Neural cell (in vitro differentiated cells): ENCODE results near the gene KRT14. TPM values are rescaled to one million over a fixed set of nuclear protein-coding genes. Genes with fewer than 3 reads are reported as not detected.

Experiments used
- H2AFZ ChIP-seq: fragments of 200-600, 300-800 bp; sonication (generic), shearing (Covaris generic); 2 replicates; pipeline ENCODE4 v1.6.0; 2014; ENCODE audit warnings: low read depth, mild to moderate bottlenecking, antibody characterized with exemption, low read length, moderate library complexity
- H3F3A ChIP-seq: fragments of 200-600 bp; shearing (Covaris generic); 2 replicates; pipeline ENCODE4 v1.6.1; 2016; ENCODE audit warnings: mild to moderate bottlenecking, moderate library complexity, mixed read lengths, antibody characterized with exemption, low read length; ENCODE audit not compliant: insufficient read depth, poor library complexity, severe bottlenecking
- H3K27ac ChIP-seq: fragments of 200-600, 300-800 bp; sonication (generic), shearing (Covaris generic); 2 replicates; pipeline ENCODE4 v1.5.1; 2014; ENCODE audit warnings: mild to moderate bottlenecking, low read length, moderate library complexity
- H3K27me3 ChIP-seq: fragments of 300-800, 200-600 bp; sonication (generic), shearing (Covaris generic); 2 replicates; pipeline ENCODE4 v1.6.0; 2014; ENCODE audit warnings: mild to moderate bottlenecking, low read depth, low read length, moderate library complexity; ENCODE audit not compliant: insufficient read depth
- H3K36me3 ChIP-seq: fragments of 300-800, 200-600 bp; sonication (generic), shearing (Covaris generic); 2 replicates; pipeline ENCODE4 v1.5.1; 2014; ENCODE audit warnings: mild to moderate bottlenecking, antibody characterized with exemption, low read length, moderate library complexity; ENCODE audit not compliant: insufficient read depth
- H3K4me2 ChIP-seq: fragments of 300-800, 200-600 bp; sonication (generic), shearing (Covaris generic); 2 replicates; pipeline ENCODE4 v1.6.0; 2014; ENCODE audit warnings: mild to moderate bottlenecking, low read length
- H3K4me3 ChIP-seq: fragments of 300-800, 200-600 bp; sonication (generic), shearing (Covaris generic); 2 replicates; pipeline ENCODE4 v1.5.1; 2014; ENCODE audit warnings: mild to moderate bottlenecking, low read length, moderate library complexity
- H3K79me2 ChIP-seq: fragments of 200-600 bp; shearing (Covaris generic); replicated peaks from 2 replicates; pipeline ENCODE4 v1.6.0; 2014; ENCODE audit warnings: mild to moderate bottlenecking, low read length, moderate library complexity; ENCODE audit not compliant: insufficient read depth
- H3K9ac ChIP-seq: fragments of 300-800, 200-600 bp; sonication (generic), shearing (Covaris generic); 2 replicates; pipeline ENCODE4 v1.6.1; 2016; ENCODE audit warnings: mild to moderate bottlenecking, low read length, mixed read lengths
- H3K9me2 ChIP-seq: fragments of 200-600 bp; shearing (Covaris generic); 2 replicates; pipeline ENCODE4 v1.6.1; 2016; ENCODE audit warnings: mild to moderate bottlenecking, low read length, mixed read lengths; ENCODE audit not compliant: insufficient read depth
- H3K9me3 ChIP-seq: fragments of 200-600, 300-800 bp; sonication (generic), shearing (Covaris generic); 2 replicates; pipeline ENCODE4 v1.6.1; 2016; ENCODE audit warnings: mild to moderate bottlenecking, mixed run types, low read length, moderate library complexity, mixed read lengths
- H4K20me1 ChIP-seq: fragments of 200-600 bp; shearing (Covaris generic); 2 replicates; pipeline ENCODE4 v1.6.1; 2016; ENCODE audit warnings: mild to moderate bottlenecking, mixed run types; ENCODE audit not compliant: insufficient read depth
- CTCF ChIP-seq: fragments of 450-650 bp; IDR thresholded peaks from 2 replicates; pipeline ENCODE4 v1.5.1; 2014; ENCODE audit warnings: antibody characterized with exemption, mild to moderate bottlenecking, moderate library complexity; ENCODE audit not compliant: poor library complexity, severe bottlenecking
- EP300 ChIP-seq: fragments of 450-650 bp; conservative IDR thresholded peaks from 2 replicates; pipeline ENCODE4 v1.6.1; 2014; ENCODE audit warnings: antibody characterized with exemption, mild to moderate bottlenecking, moderate library complexity; ENCODE audit not compliant: poor library complexity, severe bottlenecking
- EZH2 ChIP-seq: fragments of 200-600, 300-800 bp; shearing (Covaris generic), sonication (generic); IDR thresholded peaks from 2 replicates; pipeline ENCODE4 v1.6.1; 2014; ENCODE audit warnings: antibody characterized with exemption, low read length, borderline replicate concordance, mild to moderate bottlenecking; ENCODE audit not compliant: insufficient read depth, poor library complexity, severe bottlenecking
- MXI1 ChIP-seq: fragments of 450-650 bp; conservative IDR thresholded peaks from 2 replicates; pipeline ENCODE4 v1.6.1; 2014; ENCODE audit warnings: antibody characterized with exemption, mild to moderate bottlenecking; ENCODE audit not compliant: poor library complexity, severe bottlenecking
- POLR2AphosphoS5 ChIP-seq: IDR thresholded peaks from 2 replicates; pipeline ENCODE4 v1.6.1; 2012
- RAD21 ChIP-seq: fragments of 450-650 bp; conservative IDR thresholded peaks from 2 replicates; pipeline ENCODE4 v1.6.1; 2014; ENCODE audit warnings: antibody characterized with exemption, mild to moderate bottlenecking, moderate library complexity
- REST ChIP-seq: IDR thresholded peaks from 2 replicates; pipeline ENCODE4 v1.6.1; 2012; ENCODE audit warnings: borderline replicate concordance
- SMC3 ChIP-seq: fragments of 450-650 bp; conservative IDR thresholded peaks from 2 replicates; pipeline ENCODE4 v1.6.1; 2014; ENCODE audit warnings: antibody characterized with exemption, mild to moderate bottlenecking, moderate library complexity; ENCODE audit not compliant: poor library complexity
- polyA plus RNA-seq: library from polyadenylated mRNA; depleted of rRNA; stranded (reverse); fragments of >200 nt; gene quantifications from 2 replicates; pipeline ENCODE4 v1.2.3, GENCODE V29; 2014

The KRT14 gene
- polyA plus RNA-seq, 1 donor from 2014 or later, result not detected

DNA sequence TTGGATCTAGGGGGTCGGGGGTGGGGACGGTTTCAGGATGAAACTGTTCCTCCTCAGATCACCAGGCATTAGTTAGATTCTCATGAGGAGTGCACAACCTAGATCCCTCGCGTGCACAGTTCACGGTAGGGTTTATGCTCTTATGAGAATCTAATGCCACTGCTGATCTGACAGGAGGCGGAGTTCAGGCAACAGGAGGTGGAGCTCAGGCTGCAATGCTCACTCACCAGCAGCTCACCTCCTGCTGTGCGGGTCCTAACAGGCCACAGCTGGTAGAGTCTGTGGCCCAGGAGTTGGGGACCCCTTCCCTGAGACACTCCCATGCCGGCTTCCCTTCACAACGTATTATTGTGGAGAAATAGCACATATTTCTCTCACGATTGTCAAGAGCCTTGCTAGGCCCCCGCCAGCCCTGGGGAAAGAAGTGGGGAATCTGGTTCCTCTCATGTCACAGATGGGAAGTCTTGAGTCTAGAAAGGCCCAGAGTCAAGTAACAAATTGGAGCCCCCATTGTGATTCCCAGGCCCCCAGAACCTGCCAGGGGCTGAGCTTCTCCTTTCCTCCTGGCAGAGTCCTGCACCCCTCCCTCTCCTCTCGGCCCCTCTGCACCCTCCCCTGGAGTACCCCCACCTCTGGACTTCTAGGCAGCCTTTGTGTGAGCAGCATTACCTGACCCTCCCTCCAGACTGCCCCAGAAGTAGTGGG, 6.1 kb upstream of the KRT14 start:
- TF ChIP-seq SMC3 (no peak), MXI1 (no peak), CTCF (no peak), EP300 (no peak), RAD21 (no peak), REST (no peak)
- Histone ChIP-seq H4K20me1 (no peaks in the 10 kb centered on the region), H2AFZ (no peak overlapping the region), H3F3A (no peaks in the 10 kb centered on the region), H3K27me3 (no peaks in the 10 kb centered on the region), H3K27ac (no peak overlapping the region), H3K4me2 (no peak overlapping the region), H3K9ac (no peak overlapping the region), H3K9me3 (no peaks in the 10 kb centered on the region), H3K4me3 (no peak overlapping the region), H3K9me2 (no peaks in the 10 kb centered on the region), H3K36me3 (no peaks in the 10 kb centered on the region), H3K79me2 (no peaks in the 10 kb centered on the region)

- Histone ChIP-seq H3F3A (no peaks in the 10 kb centered on the region), H4K20me1 (no peaks in the 10 kb centered on the region), H3K27ac (no peak overlapping the region), H3K4me3 (no peak overlapping the region), H3K36me3 (no peaks in the 10 kb centered on the region), H2AFZ (no peak overlapping the region), H3K9me2 (no peaks in the 10 kb centered on the region), H3K9ac (no peak overlapping the region), H3K4me2 (no peak overlapping the region), H3K27me3 (no peaks in the 10 kb centered on the region), H3K9me3 (no peaks in the 10 kb centered on the region), H3K79me2 (no peaks in the 10 kb centered on the region)
- TF ChIP-seq REST, result no peak
- no peak for TF ChIP-seq POLR2AphosphoS5
- TF ChIP-seq EZH2, result no peak
Observed at GRCh38 chr17:41589301-41589700, 2.6 kb upstream of the KRT14 start.
